K562 (cell line): ENCODE measurements around the gene PSRC1. TPM values are rescaled to one million over a fixed set of nuclear protein-coding genes. Genes with fewer than 3 reads are reported as not detected.

Experiments used
- CEBPB ChIP-seq: fragments of 450-650 bp; IDR thresholded peaks from 2 replicates; pipeline ENCODE4 v1.6.1; 2016; ENCODE audit warnings: missing genetic modification characterization, missing compliant biosample characterization
- COPS2 ChIP-seq: fragments of 450-650 bp; conservative IDR thresholded peaks from 2 replicates; pipeline ENCODE4 v1.6.1; 2016; ENCODE audit warnings: mild to moderate bottlenecking, moderate library complexity
- CREB1 ChIP-seq, 2 experiments: sonication (generic) in 1 of 2; formaldehyde crosslinking in 1 of 2; IDR thresholded peaks; 2 replicates each; pipeline versions ENCODE4 v1.6.1 to v1.8.0; 2012 to 2022; ENCODE audit warnings: inconsistent platforms in 1 of 2, mild to moderate bottlenecking in 1 of 2, missing genetic modification reagents in 1 of 2, moderate library complexity in 1 of 2
- CXXC5 ChIP-seq: fragments of 250-450 bp; sonication (Bioruptor Pico); IDR thresholded peaks from 2 replicates; pipeline ENCODE4 v1.8.0; 2022; ENCODE audit warnings: inconsistent platforms, mild to moderate bottlenecking, moderate library complexity
- ELK3 ChIP-seq: fragments of 450-650 bp; formaldehyde crosslinking; IDR thresholded peaks from 2 replicates; pipeline ENCODE4 v1.4.0; 2020; ENCODE audit warnings: mild to moderate bottlenecking
- HDAC3 ChIP-seq: fragments of 450-650 bp; IDR thresholded peaks from 2 replicates; pipeline ENCODE4 v1.6.1; 2018; ENCODE audit warnings: borderline replicate concordance, mild to moderate bottlenecking, moderate library complexity; ENCODE audit not compliant: partially characterized antibody
- KLF10 ChIP-seq: fragments of 250-450 bp; sonication (Bioruptor Pico); IDR thresholded peaks from 2 replicates; pipeline ENCODE4 v1.6.1; 2021; ENCODE audit warnings: matching md5 sums
- KLF16 ChIP-seq: IDR thresholded peaks from 2 replicates; pipeline ENCODE4 v1.6.1; 2016; ENCODE audit warnings: antibody characterized with exemption
- L3MBTL2 ChIP-seq: fragments of 450-650 bp; IDR thresholded peaks from 2 replicates; pipeline ENCODE4 v1.6.1; 2016; ENCODE audit warnings: mild to moderate bottlenecking, moderate library complexity
- MAFK ChIP-seq: IDR thresholded peaks from 2 replicates; pipeline ENCODE4 v1.6.1; 2011; ENCODE audit warnings: low read length, improper control_type of control experiment
- PTBP1 ChIP-seq: fragments of 200-400 bp; formaldehyde crosslinking; IDR thresholded peaks from 2 replicates; pipeline ENCODE4 v1.6.1; 2017; ENCODE audit warnings: low read depth, low read length
- PURB ChIP-seq: sonication (generic); formaldehyde crosslinking; IDR thresholded peaks from 2 replicates; pipeline ENCODE4 v1.9.0; 2021; ENCODE audit warnings: low read depth, mild to moderate bottlenecking, missing genetic modification reagents
- RAD21 ChIP-seq, 2 experiments: fragments of 250-450 bp in 1 of 2; fragments of 450-650 bp in 1 of 2; sonication (Bioruptor Pico) in 1 of 2; formaldehyde crosslinking in 1 of 2; IDR thresholded peaks in 1 of 2; conservative IDR thresholded peaks in 1 of 2; 2 replicates each; pipeline versions ENCODE4 v1.4.0 to v1.8.0; 2020 to 2022; ENCODE audit warnings: mild to moderate bottlenecking in 2 of 2, moderate library complexity in 1 of 2
- ZNF507 ChIP-seq: conservative IDR thresholded peaks from 2 replicates; pipeline ENCODE4 v1.6.1; 2017; ENCODE audit warnings: missing genetic modification characterization, missing compliant biosample characterization
- ZNF696 ChIP-seq: fragments of 250-450 bp; sonication (Bioruptor Pico); conservative IDR thresholded peaks from 2 replicates; pipeline ENCODE4 v1.4.0; 2020; ENCODE audit warnings: mild to moderate bottlenecking, moderate library complexity
- polyA plus RNA-seq, 8 experiments: library from polyadenylated mRNA; depleted of rRNA in 4 of 8; stranded (reverse) in 5 of 8; unstranded in 3 of 8; fragments of >200 nt; fragmentation: Nextera tagmentation in 2 of 8; fragmentation: Illumina TruSeq in 1 of 8; extraction: Ambion mirVana in 2 of 8; extraction: Trizol in 1 of 8; gene quantifications; 2 replicates each; pipeline versions ENCODE4 v1.2.1 to v1.2.3, GENCODE V29; 2011 to 2014; ENCODE audit warnings: inconsistent platforms in 1 of 8, missing spikeins in 1 of 8
- total RNA-seq, 7 experiments: library from RNA; depleted of rRNA in 6 of 7; stranded (reverse); fragments of >200 nt in 6 of 7; fragmentation: Illumina TruSeq in 2 of 7; extraction: Trizol in 2 of 7; gene quantifications; 2 replicates each; pipeline versions ENCODE4 v1.2.1 to v1.2.3, GENCODE V29; 2011 to 2021; ENCODE audit warnings: low replicate concordance in 1 of 7
- TF ChIP-seq, protein P1 (sequence below): sonication (generic); formaldehyde crosslinking; IDR thresholded peaks from 2 replicates; pipeline ENCODE4 v1.9.0; 2022; ENCODE audit warnings: mild to moderate bottlenecking, missing genetic modification reagents
- TF ChIP-seq, protein P2 (sequence below): fragments of 150-350 bp; conservative IDR thresholded peaks from 2 replicates; pipeline ENCODE4 v1.6.1; 2014; ENCODE audit warnings: low read length
- TF ChIP-seq, protein P3 (sequence below): fragments of 450-650 bp; IDR thresholded peaks from 2 replicates; pipeline ENCODE4 v1.6.1; 2016; ENCODE audit warnings: antibody characterized with exemption
- TF ChIP-seq, protein P4 (sequence below): sonication (generic); formaldehyde crosslinking; IDR thresholded peaks from 2 replicates; pipeline ENCODE4 v1.8.1; 2023; ENCODE audit warnings: mild to moderate bottlenecking, missing genetic modification reagents

The PSRC1 gene
- total and polyA plus RNA-seq, 9 of the 15 experiments (the other 6 are each of a cell fraction or from before 2014, with no cell fraction given) = 6.5 to 65.2 (median 39.3) TPM

- TF ChIP-seq, protein P1, sequence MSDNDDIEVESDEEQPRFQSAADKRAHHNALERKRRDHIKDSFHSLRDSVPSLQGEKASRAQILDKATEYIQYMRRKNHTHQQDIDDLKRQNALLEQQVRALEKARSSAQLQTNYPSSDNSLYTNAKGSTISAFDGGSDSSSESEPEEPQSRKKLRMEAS (CRISPR knock-in tag) = peak; percentile 98
- no peak for TF ChIP-seq CREB1 (IDR thresholded peaks at IDR 0.05)
- peak; percentile 27; the same call in 1 of the 2 replicates for TF ChIP-seq CREB1 (CRISPR knock-in tag; IDR thresholded peaks at IDR 0.05)
- TF ChIP-seq CEBPB (tag) = peak; percentile 91
- no peak for TF ChIP-seq COPS2
- TF ChIP-seq CXXC5 = peak; percentile 52; the same call in 1 of the 2 replicates
- TF ChIP-seq RAD21 (CRISPR knock-in tag; conservative IDR thresholded peaks at IDR 0.05 in 1 of 2, IDR thresholded peaks at IDR 0.05 in 1 of 2) = no peak
- no peak for TF ChIP-seq KLF16
- TF ChIP-seq ELK3 (CRISPR knock-in tag) = no peak
- TF ChIP-seq, protein P2, sequence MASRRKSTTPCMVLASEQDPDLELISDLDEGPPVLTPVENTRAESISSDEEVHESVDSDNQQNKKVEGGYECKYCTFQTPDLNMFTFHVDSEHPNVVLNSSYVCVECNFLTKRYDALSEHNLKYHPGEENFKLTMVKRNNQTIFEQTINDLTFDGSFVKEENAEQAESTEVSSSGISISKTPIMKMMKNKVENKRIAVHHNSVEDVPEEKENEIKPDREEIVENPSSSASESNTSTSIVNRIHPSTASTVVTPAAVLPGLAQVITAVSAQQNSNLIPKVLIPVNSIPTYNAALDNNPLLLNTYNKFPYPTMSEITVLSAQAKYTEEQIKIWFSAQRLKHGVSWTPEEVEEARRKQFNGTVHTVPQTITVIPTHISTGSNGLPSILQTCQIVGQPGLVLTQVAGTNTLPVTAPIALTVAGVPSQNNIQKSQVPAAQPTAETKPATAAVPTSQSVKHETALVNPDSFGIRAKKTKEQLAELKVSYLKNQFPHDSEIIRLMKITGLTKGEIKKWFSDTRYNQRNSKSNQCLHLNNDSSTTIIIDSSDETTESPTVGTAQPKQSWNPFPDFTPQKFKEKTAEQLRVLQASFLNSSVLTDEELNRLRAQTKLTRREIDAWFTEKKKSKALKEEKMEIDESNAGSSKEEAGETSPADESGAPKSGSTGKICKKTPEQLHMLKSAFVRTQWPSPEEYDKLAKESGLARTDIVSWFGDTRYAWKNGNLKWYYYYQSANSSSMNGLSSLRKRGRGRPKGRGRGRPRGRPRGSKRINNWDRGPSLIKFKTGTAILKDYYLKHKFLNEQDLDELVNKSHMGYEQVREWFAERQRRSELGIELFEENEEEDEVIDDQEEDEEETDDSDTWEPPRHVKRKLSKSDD = no peak
- TF ChIP-seq MAFK = 0 out of 2 replicates have a peak, but pooled peaks have one; percentile 23
- TF ChIP-seq ZNF507 (tag) = no peak
- no peak for TF ChIP-seq PTBP1
- peak; percentile 98 for TF ChIP-seq L3MBTL2
- no peak for TF ChIP-seq ZNF696
- no peak for TF ChIP-seq PURB (CRISPR knock-in tag)
- no peak for TF ChIP-seq KLF10 (CRISPR knock-in tag)
- TF ChIP-seq, protein P3, sequence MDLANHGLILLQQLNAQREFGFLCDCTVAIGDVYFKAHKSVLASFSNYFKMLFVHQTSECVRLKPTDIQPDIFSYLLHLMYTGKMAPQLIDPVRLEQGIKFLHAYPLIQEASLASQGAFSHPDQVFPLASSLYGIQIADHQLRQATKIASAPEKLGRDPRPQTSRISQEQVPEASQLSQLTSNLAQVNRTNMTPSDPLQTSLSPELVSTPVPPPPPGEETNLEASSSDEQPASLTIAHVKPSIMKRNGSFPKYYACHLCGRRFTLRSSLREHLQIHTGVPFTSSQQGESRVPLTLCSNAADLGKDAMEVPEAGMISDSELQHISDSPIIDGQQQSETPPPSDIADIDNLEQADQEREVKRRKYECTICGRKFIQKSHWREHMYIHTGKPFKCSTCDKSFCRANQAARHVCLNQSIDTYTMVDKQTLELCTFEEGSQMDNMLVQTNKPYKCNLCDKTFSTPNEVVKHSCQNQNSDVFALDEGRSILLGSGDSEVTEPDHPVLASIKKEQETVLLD = no peak
- TF ChIP-seq HDAC3 = no peak
- TF ChIP-seq, protein P4, sequence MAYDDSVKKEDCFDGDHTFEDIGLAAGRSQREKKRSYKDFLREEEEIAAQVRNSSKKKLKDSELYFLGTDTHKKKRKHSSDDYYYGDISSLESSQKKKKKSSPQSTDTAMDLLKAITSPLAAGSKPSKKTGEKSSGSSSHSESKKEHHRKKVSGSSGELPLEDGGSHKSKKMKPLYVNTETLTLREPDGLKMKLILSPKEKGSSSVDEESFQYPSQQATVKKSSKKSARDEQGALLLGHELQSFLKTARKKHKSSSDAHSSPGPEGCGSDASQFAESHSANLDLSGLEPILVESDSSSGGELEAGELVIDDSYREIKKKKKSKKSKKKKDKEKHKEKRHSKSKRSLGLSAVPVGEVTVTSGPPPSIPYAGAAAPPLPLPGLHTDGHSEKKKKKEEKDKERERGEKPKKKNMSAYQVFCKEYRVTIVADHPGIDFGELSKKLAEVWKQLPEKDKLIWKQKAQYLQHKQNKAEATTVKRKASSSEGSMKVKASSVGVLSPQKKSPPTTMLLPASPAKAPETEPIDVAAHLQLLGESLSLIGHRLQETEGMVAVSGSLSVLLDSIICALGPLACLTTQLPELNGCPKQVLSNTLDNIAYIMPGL = no peak
These were observed 16.0 kb upstream of the PSRC1 start (continued) for GRCh38 chr1:109298666-109299557.
